ENCODE results near the gene PDGFA.
"Not testable (repeated sequence)": the region's sequence is repeated elsewhere in the genome, so short reads cannot be mapped to it uniquely, and the experiment has no call there.

PDGFA gene

GRCh38 chr7:519484-520390 is at the start of gene PDGFA:
Gene PDGFA, minus strand, starts transcription at chr7:519846. Its CDS starts 845 bp downstream, at chr7:519001.
- DNase-seq: peak in 2 of 3 experiments; percentile 68 to 81

GRCh38 chr7:568031-568951 is 48.6 kb upstream of the PDGFA start:
- no peak for DNase-seq

DNA sequence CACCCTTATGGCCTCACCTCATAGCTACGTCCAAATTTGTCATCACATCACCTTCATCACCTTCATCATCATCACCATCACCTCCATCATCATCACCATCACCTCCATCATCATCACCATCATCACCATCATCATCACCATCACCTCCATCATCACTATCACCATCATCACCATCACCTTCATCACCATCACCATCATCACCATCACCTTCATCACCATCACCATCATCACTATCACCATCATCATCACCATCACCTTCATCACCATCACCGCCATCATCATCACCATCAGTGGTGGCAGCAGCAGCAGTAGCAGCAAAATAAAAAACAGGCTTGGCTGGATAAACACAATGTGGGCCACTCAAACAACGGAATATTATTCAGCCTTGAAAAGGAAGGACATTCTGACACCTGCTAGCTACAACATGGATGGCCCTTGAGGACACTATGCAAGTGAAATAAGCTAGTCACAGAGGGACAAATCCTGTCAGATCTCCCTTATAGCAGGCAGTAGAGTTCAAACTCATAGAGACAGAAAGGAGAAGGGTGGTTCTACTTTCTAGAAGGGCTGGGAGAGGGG is 47.7 kb upstream of the PDGFA start:
- DNase-seq: no peak

DNA sequence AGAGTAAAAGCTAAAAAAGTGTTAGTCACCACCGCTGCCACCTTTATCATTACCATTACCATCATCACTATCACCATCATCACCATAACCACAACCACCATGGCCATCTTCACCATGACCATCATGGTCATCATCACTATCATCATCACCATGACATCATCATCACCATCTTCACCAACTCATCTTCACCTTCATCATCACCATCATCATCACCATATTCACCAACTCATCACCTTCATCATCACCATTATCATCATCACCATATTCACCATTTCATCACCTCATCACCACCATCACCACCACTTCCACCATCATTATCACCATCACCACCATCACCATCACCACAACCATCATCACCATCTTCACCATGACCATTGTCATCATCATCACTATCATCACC is 46.5 kb upstream of the PDGFA start:
- DNase-seq: no peak

DNA sequence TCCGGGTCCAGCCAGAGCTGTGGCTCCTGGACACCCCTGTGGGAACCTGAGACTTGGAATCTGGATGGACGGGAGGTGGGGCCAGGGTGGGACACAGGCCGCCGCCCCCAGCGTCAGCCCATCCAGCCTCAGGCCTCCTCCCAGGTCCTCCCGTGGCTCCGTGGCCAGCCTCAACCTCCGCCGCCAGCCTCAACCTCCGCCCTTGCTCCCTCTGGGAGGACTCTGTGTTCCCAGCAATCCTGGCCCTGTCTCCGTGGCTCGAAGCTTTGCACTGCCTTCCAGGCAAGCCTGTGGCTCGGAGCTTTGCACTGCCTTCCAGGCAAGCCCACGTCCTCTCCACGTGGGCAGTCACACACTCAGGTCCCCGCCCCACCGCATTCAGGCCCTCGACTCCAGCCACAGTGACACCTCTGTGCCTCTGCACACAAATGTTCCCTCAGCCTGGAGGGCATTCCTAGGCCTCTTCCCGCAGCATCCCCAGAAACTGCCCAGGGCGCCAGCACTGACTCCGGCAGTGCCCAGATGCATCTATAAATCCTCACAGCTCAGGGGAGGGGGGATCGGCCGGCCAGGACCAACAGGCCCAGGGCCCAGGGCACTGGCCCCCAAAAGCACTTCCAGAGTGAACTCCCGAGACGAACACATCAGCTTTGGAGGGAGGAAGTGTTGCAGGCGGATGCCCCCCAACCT is 44.7 kb upstream of the PDGFA start:
- DNase-seq: no peak

- no peak for DNase-seq
Measured at GRCh38 chr7:563629-564170, 44.1 kb upstream of the PDGFA start.

DNA sequence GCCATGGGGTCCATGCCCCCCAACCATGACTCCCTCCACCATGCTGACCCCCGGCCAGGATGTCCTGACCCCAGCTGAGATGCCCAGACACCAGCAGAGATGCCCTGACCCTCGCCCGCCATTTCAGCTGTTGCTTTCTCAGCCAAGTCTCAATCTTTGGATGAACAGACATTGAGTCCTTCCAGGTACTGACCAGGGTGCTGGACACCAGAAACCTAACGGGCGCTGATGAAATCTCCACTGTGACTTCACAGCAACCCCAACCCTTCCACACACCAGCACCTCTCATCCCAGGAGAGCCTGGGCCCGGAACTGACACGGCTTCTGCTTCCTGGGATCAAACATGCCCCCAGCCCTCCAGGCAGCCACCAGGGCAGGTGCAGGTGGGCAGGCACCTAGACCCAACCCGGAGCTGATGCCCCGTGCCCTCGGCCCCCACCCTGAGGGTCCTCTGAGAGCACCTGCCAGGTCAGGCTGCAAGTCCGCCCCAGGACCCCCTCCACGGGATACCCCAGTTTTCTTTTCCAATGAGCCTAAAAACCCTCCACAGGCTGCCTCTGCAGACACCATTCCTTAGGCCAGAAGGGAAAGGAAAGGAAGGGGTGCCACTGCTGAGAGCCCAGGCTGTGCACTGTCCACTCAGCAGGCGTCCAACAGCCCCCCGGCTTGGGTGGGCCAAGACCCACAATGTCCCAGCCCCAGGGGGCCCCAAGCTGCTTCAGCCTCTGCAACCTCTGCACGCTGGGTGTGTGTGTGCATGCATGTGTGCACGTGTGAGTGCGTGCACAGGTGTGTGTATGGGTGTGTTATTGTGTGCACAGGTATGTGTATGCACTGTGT is 43.4 kb upstream of the PDGFA start:
- DNase-seq: no peak

GRCh38 chr7:562374-562675 is 42.7 kb upstream of the PDGFA start:
- no peak for DNase-seq

GRCh38 chr7:561631-562373 is 42.2 kb upstream of the PDGFA start:
- DNase-seq: no peak

GRCh38 chr7:560966-561630 is 41.5 kb upstream of the PDGFA start:
- DNase-seq: no peak

- DNase-seq: no peak
Measured at GRCh38 chr7:559396-559705, 39.7 kb upstream of the PDGFA start.

- no peak for DNase-seq
Measured at GRCh38 chr7:557558-557881, 37.9 kb upstream of the PDGFA start.

- no peak for DNase-seq
Measured at GRCh38 chr7:556837-557557, 37.4 kb upstream of the PDGFA start.

GRCh38 chr7:556291-556826 is 36.7 kb upstream of the PDGFA start:
- no peak for DNase-seq

GRCh38 chr7:555551-556160 is 36.0 kb upstream of the PDGFA start:
- DNase-seq: no peak

DNA sequence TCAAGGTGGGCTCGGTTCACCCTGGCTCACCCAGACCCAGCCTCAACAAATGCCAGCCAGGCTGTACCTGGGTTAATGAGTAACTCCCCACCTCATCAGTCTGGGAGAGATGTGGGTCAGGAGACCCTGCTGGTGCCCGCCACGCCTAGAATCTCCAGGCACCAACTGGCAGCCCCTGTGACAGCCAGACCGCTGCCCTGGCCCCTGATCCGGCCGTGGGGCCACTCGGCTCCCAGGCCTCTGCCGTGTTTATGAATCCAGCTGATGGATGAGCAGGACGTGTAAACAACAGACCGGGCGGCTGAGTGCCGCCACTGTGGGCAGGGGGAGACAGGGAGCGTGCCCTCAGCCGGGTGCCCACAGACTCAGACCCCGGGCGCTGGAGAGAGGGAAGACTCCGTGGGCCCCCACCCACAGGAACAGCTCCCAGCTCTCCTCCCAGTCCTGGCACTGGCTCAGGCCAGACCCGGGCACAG is 34.0 kb upstream of the PDGFA start:
- no peak for DNase-seq

DNA sequence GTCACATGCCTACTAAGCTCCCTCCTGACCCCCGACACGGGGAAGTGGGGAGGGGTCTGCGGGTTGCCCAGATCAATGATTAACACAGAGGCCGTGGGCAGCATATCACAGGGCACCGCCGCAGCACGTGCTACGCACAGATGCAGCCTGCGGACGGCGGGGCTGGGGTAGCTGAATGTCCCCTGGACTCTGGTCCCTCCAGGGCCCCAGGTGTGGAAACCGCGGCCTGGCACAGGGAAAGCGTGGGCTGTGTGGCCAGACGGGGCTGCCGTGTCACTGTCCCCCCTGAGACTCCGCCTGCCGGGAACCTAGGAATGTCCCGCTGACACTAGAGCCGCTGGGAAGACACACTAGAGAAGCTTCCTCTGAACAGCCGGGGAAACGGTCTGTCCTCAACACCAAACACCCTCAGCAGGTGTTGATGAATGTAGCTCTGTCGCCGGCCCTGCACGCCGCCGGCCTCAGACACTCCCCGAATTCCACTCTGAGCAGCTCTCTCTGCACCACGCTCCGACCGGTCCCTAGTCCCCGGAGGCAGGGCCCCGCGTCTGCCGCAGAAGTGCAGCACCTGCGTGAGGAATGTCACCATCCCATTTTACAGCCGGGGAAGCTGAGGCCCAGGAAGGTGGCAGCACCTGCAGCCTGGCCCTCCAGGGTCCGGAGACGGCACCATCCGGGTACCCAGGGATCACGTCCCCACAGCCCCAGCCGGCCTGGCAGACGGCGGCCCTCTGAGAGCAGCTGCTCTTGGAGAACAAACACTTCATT is 33.4 kb upstream of the PDGFA start:
- no peak for DNase-seq

- not testable (repeated sequence) for DNase-seq
Measured at GRCh38 chr7:552151-552867, 32.7 kb upstream of the PDGFA start.

All from NCI-H1417 (cell line).